LNCaP clone FGC (cell line): ENCODE data around the gene HDAC11.

Experiments used
- DNase-seq: peaks from one replicate; pipeline ENCODE4 v3.0.0-alpha.2; 2011; ENCODE audit warnings: low read depth
- H3K4me3 ChIP-seq: 2 replicates; pipeline ENCODE4 v1.5.1; 2011; ENCODE audit warnings: mild to moderate bottlenecking, low read depth, low read length, control low read depth
- CTCF ChIP-seq: IDR thresholded peaks from 2 replicates; pipeline ENCODE4 v1.5.1; 2012; ENCODE audit warnings: mild to moderate bottlenecking; ENCODE audit not compliant: control insufficient read depth, insufficient read depth; ENCODE audit errors: extremely low read depth

Gene HDAC11

GRCh38 chr3:13452490-13453335 lies 27.4 kb upstream of the HDAC11 start:
- DNase-seq = peak; percentile 18
- H3K4me3 ChIP-seq = no peak overlapping the region
- peak; percentile 68 for TF ChIP-seq CTCF

GRCh38 chr3:13455644-13456043 lies 24.5 kb upstream of the HDAC11 start:
- TF ChIP-seq CTCF = no peak
- H3K4me3 ChIP-seq = no peak overlapping the region
- DNase-seq = no peak

- DNase-seq = no peak
- TF ChIP-seq CTCF = no peak
- no peak overlapping the region for H3K4me3 ChIP-seq
Measured at GRCh38 chr3:13457593-13457992, 22.5 kb upstream of the HDAC11 start.

GRCh38 chr3:13459605-13460340 lies 20.3 kb upstream of the HDAC11 start:
- no peak overlapping the region for H3K4me3 ChIP-seq
- no peak for DNase-seq
- TF ChIP-seq CTCF = no peak

- TF ChIP-seq CTCF = no peak
Measured at GRCh38 chr3:13460341-13460736, 19.8 kb upstream of the HDAC11 start.

GRCh38 chr3:13461169-13462124 lies 18.7 kb upstream of the HDAC11 start:
- no peak overlapping the region for H3K4me3 ChIP-seq
- TF ChIP-seq CTCF = peak; percentile 32
- no peak for DNase-seq

More at GRCh38 chr3:13460341-13460736, 19.8 kb upstream of the HDAC11 start:
- no peak overlapping the region for H3K4me3 ChIP-seq
- no peak for DNase-seq
